Mesendoderm (in vitro differentiated cells): Measurements from ENCODE around the gene GAD1. TPM values are rescaled to one million over a fixed set of nuclear protein-coding genes. Genes with fewer than 3 reads are reported as not detected.

Experiments
- DNase-seq: peaks from one replicate; pipeline ENCODE4 v3.0.0; 2013
- H2AK5ac ChIP-seq: 2 replicates; pipeline ENCODE4 v1.6.1; 2013; ENCODE audit warnings: low read length, inconsistent platforms
- H2BK120ac ChIP-seq: 2 replicates; pipeline ENCODE4 v1.6.1; 2013; ENCODE audit warnings: low read depth, mild to moderate bottlenecking, low read length, moderate library complexity, mixed read lengths
- H2BK15ac ChIP-seq: replicated peaks from 2 replicates; pipeline ENCODE4 v1.6.1; 2013; ENCODE audit warnings: low read depth, mild to moderate bottlenecking, moderate library complexity
- H2BK5ac ChIP-seq: 2 replicates; pipeline ENCODE4 v1.6.1; 2013; ENCODE audit warnings: low read length, inconsistent platforms
- H3K18ac ChIP-seq: 2 replicates; pipeline ENCODE4 v1.6.1; 2013; ENCODE audit warnings: mild to moderate bottlenecking, low read length, mixed read lengths
- H3K23ac ChIP-seq: one replicate; pipeline ENCODE4 v1.6.1; 2013; ENCODE audit warnings: low read length
- H3K27ac ChIP-seq: 2 replicates; pipeline ENCODE4 v1.5.1; 2013; ENCODE audit warnings: low read depth, mild to moderate bottlenecking, inconsistent platforms, low read length, moderate library complexity
- H3K27me3 ChIP-seq: 2 replicates; pipeline ENCODE4 v1.6.1; 2013; ENCODE audit warnings: low read length, control low read depth, mild to moderate bottlenecking, inconsistent platforms; ENCODE audit not compliant: insufficient read depth, poor library complexity
- H3K36me3 ChIP-seq: 2 replicates; pipeline ENCODE4 v1.6.1; 2013; ENCODE audit warnings: low read length, inconsistent platforms; ENCODE audit not compliant: control insufficient read depth, insufficient read depth
- H3K4ac ChIP-seq: one replicate; pipeline ENCODE4 v1.6.1; 2013; ENCODE audit warnings: low read depth, mild to moderate bottlenecking, low read length, moderate library complexity
- H3K4me1 ChIP-seq: 2 replicates; pipeline ENCODE4 v1.6.1; 2013; ENCODE audit warnings: low read depth, low read length, inconsistent platforms; ENCODE audit not compliant: control insufficient read depth
- H3K4me2 ChIP-seq: 2 replicates; pipeline ENCODE4 v1.6.1; 2013; ENCODE audit warnings: low read length
- H3K4me3 ChIP-seq: 2 replicates; pipeline ENCODE4 v1.5.1; 2013; ENCODE audit warnings: mild to moderate bottlenecking, low read length
- H3K56ac ChIP-seq: one replicate; pipeline ENCODE4 v1.6.1; 2013; ENCODE audit warnings: low read length
- H3K79me1 ChIP-seq: 2 replicates; pipeline ENCODE4 v1.6.1; 2013; ENCODE audit warnings: low read length, inconsistent platforms
- H3K79me2 ChIP-seq: 2 replicates; pipeline ENCODE4 v1.6.1; 2013; ENCODE audit warnings: mild to moderate bottlenecking, low read length; ENCODE audit not compliant: control insufficient read depth, insufficient read depth
- H3K9ac ChIP-seq: 2 replicates; pipeline ENCODE4 v1.6.1; 2013; ENCODE audit warnings: low read length, inconsistent platforms
- H4K5ac ChIP-seq: one replicate; pipeline ENCODE4 v1.6.1; 2013; ENCODE audit warnings: low read length
- H4K8ac ChIP-seq: one replicate; pipeline ENCODE4 v1.6.1; 2013; ENCODE audit warnings: low read depth, mild to moderate bottlenecking, control low read depth, low read length, moderate library complexity
- WGBS: extraction: QIAGEN DNeasy Blood & Tissue Kit; methylation state at CpG from one replicate; pipeline ENCODE4 v1.1.7; 2013; ENCODE audit warnings: low lambda C conversion rate, missing lambda C conversion rate; ENCODE audit not compliant: insufficient coverage; ENCODE audit errors: extremely low coverage; 5-methylcytosine and 5-hydroxymethylcytosine counted together
- small RNA-seq: library from polyadenylated mRNA; stranded (forward); fragments of <200 nt; extraction: miRNeasy Mini kit (QIAGEN cat#:217004); gene quantifications from one replicate; pipeline ENCODE3, GENCODE V24; 2013; ENCODE audit not compliant: insufficient read depth

GAD1 gene

GRCh38 chr2:170895023-170895757, 78.5 kb downstream of the GAD1 start:
- H4K5ac ChIP-seq: no peak overlapping the region
- H3K79me1 ChIP-seq: no peaks in the 10 kb centered on the region
- H3K4me1 ChIP-seq: no peaks in the 10 kb centered on the region
- H2BK120ac ChIP-seq: no peak overlapping the region
- H2BK15ac ChIP-seq: no peak overlapping the region
- no peak overlapping the region for H3K4me2 ChIP-seq
- no peak for DNase-seq
- H3K36me3 ChIP-seq: no peaks in the 10 kb centered on the region
- WGBS: no CpG with 5 or more reads among the region's 3 CpGs
- H3K4ac ChIP-seq: no peak overlapping the region
- H3K56ac ChIP-seq: no peak overlapping the region
- H2BK5ac ChIP-seq: no peak overlapping the region
- no peak overlapping the region for H2AK5ac ChIP-seq
- no peak overlapping the region for H3K18ac ChIP-seq
- no peak overlapping the region for H3K27ac ChIP-seq
- no peaks in the 10 kb centered on the region for H3K79me2 ChIP-seq
- H3K4me3 ChIP-seq: no peak overlapping the region
- no peak overlapping the region for H3K23ac ChIP-seq
- no peaks in the 10 kb centered on the region for H3K27me3 ChIP-seq
- H4K8ac ChIP-seq: no peak overlapping the region
- no peak overlapping the region for H3K9ac ChIP-seq

DNA sequence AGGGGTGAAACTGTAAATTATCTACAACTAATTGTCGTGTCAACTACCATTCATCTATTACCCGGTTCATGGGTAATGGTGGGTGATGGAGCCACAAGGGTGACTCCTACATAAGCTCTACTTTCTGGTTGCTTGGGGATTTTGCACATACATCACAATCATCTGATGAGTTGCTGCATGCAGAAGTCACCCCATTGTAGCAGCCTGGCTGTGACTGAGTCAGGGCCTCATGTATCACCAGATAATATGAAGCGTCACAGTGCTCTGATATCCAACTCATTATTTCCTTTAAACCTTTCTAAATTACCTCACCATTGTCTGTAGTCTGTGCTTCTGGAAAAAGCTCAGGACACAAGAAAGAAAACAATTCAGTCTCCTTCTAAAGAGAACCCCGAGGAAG, 79.9 kb downstream of the GAD1 start:
- Histone ChIP-seq H3K23ac (no peak overlapping the region), H2BK120ac (no peak overlapping the region), H3K18ac (no peak overlapping the region), H3K27ac (no peak overlapping the region), H3K56ac (no peak overlapping the region), H3K4ac (no peak overlapping the region), H2BK15ac (no peak overlapping the region), H3K36me3 (no peaks in the 10 kb centered on the region), H2BK5ac (no peak overlapping the region), H3K79me2 (no peaks in the 10 kb centered on the region), H2AK5ac (no peak overlapping the region), H4K8ac (no peak overlapping the region), H4K5ac (no peak overlapping the region), H3K27me3 (no peaks in the 10 kb centered on the region), H3K9ac (no peak overlapping the region), H3K4me3 (no peak overlapping the region), H3K4me1 (no peaks in the 10 kb centered on the region), H3K4me2 (no peak overlapping the region), H3K79me1 (no peaks in the 10 kb centered on the region)
- WGBS: no CpG with 5 or more reads among the region's 4 CpGs
- no peak for DNase-seq

- no peak for DNase-seq
- H2AK5ac ChIP-seq: no peak overlapping the region
Measured at GRCh38 chr2:170897108-170897507, 80.4 kb downstream of the GAD1 start.

DNA sequence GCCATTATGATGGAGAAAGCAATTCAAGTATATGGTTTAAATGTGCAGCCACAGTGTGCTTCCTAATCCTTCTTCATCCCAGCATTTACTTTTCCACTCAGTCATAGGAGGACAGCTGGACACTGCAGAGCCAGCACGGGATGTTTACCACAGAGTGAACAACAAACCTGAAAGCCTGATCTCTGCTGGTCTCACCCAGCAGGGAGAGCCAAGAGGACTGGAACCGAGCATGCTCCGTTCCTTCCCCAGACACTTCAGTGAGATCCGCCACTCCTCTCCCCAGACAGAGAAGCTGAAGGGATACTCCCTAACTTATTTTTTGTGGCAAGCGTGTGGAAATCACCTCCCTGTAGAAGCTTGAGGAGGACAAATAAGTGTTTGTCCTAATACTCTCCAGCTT, 89.2 kb downstream of the GAD1 start:
- Histone ChIP-seq H3K36me3 (no peaks in the 10 kb centered on the region), H3K9ac (no peak overlapping the region), H3K4me1 (no peaks in the 10 kb centered on the region), H3K4ac (no peak overlapping the region), H2BK5ac (no peak overlapping the region), H3K79me2 (no peaks in the 10 kb centered on the region), H3K4me3 (no peak overlapping the region), H3K23ac (no peak overlapping the region), H3K4me2 (no peak overlapping the region), H4K8ac (no peak overlapping the region), H3K79me1 (no peaks in the 10 kb centered on the region), H2BK15ac (no peak overlapping the region), H2BK120ac (no peak overlapping the region), H3K18ac (no peak overlapping the region), H4K5ac (no peak overlapping the region), H3K27ac (no peak overlapping the region), H3K56ac (no peak overlapping the region), H2AK5ac (no peak overlapping the region), H3K27me3 (no peaks in the 10 kb centered on the region)
- no peak for DNase-seq
- no CpG with 5 or more reads among the region's 5 CpGs for WGBS

More at GRCh38 chr2:170897108-170897507, 80.4 kb downstream of the GAD1 start:
- Histone ChIP-seq H3K27me3 (no peaks in the 10 kb centered on the region), H3K18ac (no peak overlapping the region), H3K4me1 (no peaks in the 10 kb centered on the region), H3K79me2 (no peaks in the 10 kb centered on the region), H3K4me3 (no peak overlapping the region), H3K56ac (no peak overlapping the region), H4K5ac (no peak overlapping the region), H3K79me1 (no peaks in the 10 kb centered on the region), H3K4me2 (no peak overlapping the region), H3K9ac (no peak overlapping the region), H2BK5ac (no peak overlapping the region), H4K8ac (no peak overlapping the region), H3K23ac (no peak overlapping the region), H2BK120ac (no peak overlapping the region), H2BK15ac (no peak overlapping the region), H3K36me3 (no peaks in the 10 kb centered on the region), H3K27ac (no peak overlapping the region), H3K4ac (no peak overlapping the region)
- no CpG with 5 or more reads among the region's 6 CpGs for WGBS

Small RNAs within 50 kb of the gene (small RNA-seq; reads per million reads assigned to genes)
- gene RF00019: not detected
